SK-N-MC (cell line): ENCODE data around the gene CD302.

ENCODE experiments used
- EZH2 ChIP-seq: fragments of 200-600 bp; sonication (generic); IDR thresholded peaks from one replicate; pipeline ENCODE4 v1.6.1; 2017; ENCODE audit warnings: antibody characterized with exemption
- FOXP2 ChIP-seq: optimal IDR thresholded peaks from 2 replicates; pipeline ENCODE3; 2011; ENCODE audit warnings: mild to moderate bottlenecking, moderate library complexity; ENCODE audit not compliant: insufficient read depth; ENCODE audit errors: extremely low read length, control extremely low read depth
- POLR2AphosphoS5 ChIP-seq: IDR thresholded peaks from 2 replicates; pipeline ENCODE4 v1.6.1; 2012; ENCODE audit warnings: mild to moderate bottlenecking, low read depth, low read length, borderline replicate concordance

GRCh38 chr2:159722580-159722979 is 75.4 kb downstream of the CD302 start:
- no peak for TF ChIP-seq POLR2AphosphoS5
- TF ChIP-seq FOXP2: no peak
- TF ChIP-seq EZH2: no peak
